ENCODE data around the gene TCERG1L. TPM values are rescaled to one million over a fixed set of nuclear protein-coding genes. Genes with fewer than 3 reads are reported as not detected.

The TCERG1L gene
- total and polyA plus RNA-seq, 9 of the 15 experiments (the other 6 are each of a cell fraction or from before 2014, with no cell fraction given) = not detected

GRCh38 chr10:131073469-131074035 is 238.0 kb downstream of the TCERG1L start:
- Histone ChIP-seq H3K27me3 (ENCODE audit: control insufficient read depth in 2 of 2, insufficient read depth in 2 of 2, low read length in 2 of 2) (peaks cover 0 to under 1% of the 10 kb centered on the region in 2 experiments; a peak in 1 of 5 replicates), H3K4me2 (ENCODE audit: insufficient read depth, low read length) (no peak overlapping the region), H3K9ac (ENCODE audit: insufficient read depth in 1 of 2, low read depth in 2 of 2, low read length in 2 of 2) (no peak overlapping the region), H3K36me3 (ENCODE audit: control insufficient read depth, insufficient read depth, low read length) (no peaks in the 10 kb centered on the region), H3K4me3 (no peak overlapping the region), H3K79me2 (ENCODE audit: control insufficient read depth, insufficient read depth, low read length) (no peaks in the 10 kb centered on the region), H2AFZ (ENCODE audit: low read depth, low read length) (no peak overlapping the region), H3K9me3 (replicated peaks; ENCODE audit: control insufficient read depth, insufficient read depth, low read depth, low read length) (no peaks in the 10 kb centered on the region; the same call in 1 of the 2 replicates), H4K20me1 (replicated peaks; ENCODE audit: control insufficient read depth, insufficient read depth, low read length) (no peaks in the 10 kb centered on the region), H3K4me1 (replicated peaks in 1 of 2; ENCODE audit: control insufficient read depth in 2 of 2, insufficient read depth in 2 of 2, low read length in 2 of 2) (no peaks in the 10 kb centered on the region), H3K9me1 (ENCODE audit: control insufficient read depth, insufficient read depth, low read length) (no peaks in the 10 kb centered on the region), H3K27ac (ENCODE audit: extremely low read depth, low read depth, low read length) (no peak overlapping the region)
- no TSS peak for BruUV-seq (replicated peaks)
- DNase-seq (ENCODE audit: extremely low read depth in 1 of 4, low spot score in 3 of 4) (no peak), FAIRE-seq (no peak), ATAC-seq (no peak)
- CTCF ChIA-PET (ENCODE audit: low intra/inter-chr PET ratio) = no interaction called here
- POLR2A ChIA-PET = no interaction called here
- TF ChIP-seq MYBL2 (IDR thresholded peaks at IDR 0.05; ENCODE audit: low read depth) (no peak), MYBL2 (CRISPR knock-in tag; IDR thresholded peaks at IDR 0.05; ENCODE audit: borderline replicate concordance) (no peak), TARDBP (IDR thresholded peaks at IDR 0.05) (no peak), ZNF384 (IDR thresholded peaks at IDR 0.05; ENCODE audit: low read depth, low read length) (no peak), CREM (IDR thresholded peaks at IDR 0.05; ENCODE audit: low read depth) (no peak), STAT5A (IDR thresholded peaks at IDR 0.05; ENCODE audit: borderline replicate concordance, low read length) (no peak), ZNF134 (CRISPR knock-in tag; conservative IDR thresholded peaks at IDR 0.05) (no peak), ZZZ3 (IDR thresholded peaks at IDR 0.05) (no peak), SETDB1 (IDR thresholded peaks at IDR 0.05; ENCODE audit: low read length) (no peak)
- TF ChIP-seq, protein P1, sequence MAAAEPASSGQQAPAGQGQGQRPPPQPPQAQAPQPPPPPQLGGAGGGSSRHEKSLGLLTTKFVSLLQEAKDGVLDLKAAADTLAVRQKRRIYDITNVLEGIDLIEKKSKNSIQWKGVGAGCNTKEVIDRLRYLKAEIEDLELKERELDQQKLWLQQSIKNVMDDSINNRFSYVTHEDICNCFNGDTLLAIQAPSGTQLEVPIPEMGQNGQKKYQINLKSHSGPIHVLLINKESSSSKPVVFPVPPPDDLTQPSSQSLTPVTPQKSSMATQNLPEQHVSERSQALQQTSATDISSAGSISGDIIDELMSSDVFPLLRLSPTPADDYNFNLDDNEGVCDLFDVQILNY (CRISPR knock-in tag; IDR thresholded peaks at IDR 0.05) = no peak
- TF ChIP-seq, protein P2, sequence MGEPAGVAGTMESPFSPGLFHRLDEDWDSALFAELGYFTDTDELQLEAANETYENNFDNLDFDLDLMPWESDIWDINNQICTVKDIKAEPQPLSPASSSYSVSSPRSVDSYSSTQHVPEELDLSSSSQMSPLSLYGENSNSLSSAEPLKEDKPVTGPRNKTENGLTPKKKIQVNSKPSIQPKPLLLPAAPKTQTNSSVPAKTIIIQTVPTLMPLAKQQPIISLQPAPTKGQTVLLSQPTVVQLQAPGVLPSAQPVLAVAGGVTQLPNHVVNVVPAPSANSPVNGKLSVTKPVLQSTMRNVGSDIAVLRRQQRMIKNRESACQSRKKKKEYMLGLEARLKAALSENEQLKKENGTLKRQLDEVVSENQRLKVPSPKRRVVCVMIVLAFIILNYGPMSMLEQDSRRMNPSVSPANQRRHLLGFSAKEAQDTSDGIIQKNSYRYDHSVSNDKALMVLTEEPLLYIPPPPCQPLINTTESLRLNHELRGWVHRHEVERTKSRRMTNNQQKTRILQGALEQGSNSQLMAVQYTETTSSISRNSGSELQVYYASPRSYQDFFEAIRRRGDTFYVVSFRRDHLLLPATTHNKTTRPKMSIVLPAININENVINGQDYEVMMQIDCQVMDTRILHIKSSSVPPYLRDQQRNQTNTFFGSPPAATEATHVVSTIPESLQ (CRISPR knock-in tag; IDR thresholded peaks at IDR 0.05) = no peak
- TF ChIP-seq, protein P3, sequence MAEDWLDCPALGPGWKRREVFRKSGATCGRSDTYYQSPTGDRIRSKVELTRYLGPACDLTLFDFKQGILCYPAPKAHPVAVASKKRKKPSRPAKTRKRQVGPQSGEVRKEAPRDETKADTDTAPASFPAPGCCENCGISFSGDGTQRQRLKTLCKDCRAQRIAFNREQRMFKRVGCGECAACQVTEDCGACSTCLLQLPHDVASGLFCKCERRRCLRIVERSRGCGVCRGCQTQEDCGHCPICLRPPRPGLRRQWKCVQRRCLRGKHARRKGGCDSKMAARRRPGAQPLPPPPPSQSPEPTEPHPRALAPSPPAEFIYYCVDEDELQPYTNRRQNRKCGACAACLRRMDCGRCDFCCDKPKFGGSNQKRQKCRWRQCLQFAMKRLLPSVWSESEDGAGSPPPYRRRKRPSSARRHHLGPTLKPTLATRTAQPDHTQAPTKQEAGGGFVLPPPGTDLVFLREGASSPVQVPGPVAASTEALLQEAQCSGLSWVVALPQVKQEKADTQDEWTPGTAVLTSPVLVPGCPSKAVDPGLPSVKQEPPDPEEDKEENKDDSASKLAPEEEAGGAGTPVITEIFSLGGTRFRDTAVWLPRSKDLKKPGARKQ (CRISPR knock-in tag; IDR thresholded peaks at IDR 0.05) = no peak
- TF ChIP-seq, protein P4, sequence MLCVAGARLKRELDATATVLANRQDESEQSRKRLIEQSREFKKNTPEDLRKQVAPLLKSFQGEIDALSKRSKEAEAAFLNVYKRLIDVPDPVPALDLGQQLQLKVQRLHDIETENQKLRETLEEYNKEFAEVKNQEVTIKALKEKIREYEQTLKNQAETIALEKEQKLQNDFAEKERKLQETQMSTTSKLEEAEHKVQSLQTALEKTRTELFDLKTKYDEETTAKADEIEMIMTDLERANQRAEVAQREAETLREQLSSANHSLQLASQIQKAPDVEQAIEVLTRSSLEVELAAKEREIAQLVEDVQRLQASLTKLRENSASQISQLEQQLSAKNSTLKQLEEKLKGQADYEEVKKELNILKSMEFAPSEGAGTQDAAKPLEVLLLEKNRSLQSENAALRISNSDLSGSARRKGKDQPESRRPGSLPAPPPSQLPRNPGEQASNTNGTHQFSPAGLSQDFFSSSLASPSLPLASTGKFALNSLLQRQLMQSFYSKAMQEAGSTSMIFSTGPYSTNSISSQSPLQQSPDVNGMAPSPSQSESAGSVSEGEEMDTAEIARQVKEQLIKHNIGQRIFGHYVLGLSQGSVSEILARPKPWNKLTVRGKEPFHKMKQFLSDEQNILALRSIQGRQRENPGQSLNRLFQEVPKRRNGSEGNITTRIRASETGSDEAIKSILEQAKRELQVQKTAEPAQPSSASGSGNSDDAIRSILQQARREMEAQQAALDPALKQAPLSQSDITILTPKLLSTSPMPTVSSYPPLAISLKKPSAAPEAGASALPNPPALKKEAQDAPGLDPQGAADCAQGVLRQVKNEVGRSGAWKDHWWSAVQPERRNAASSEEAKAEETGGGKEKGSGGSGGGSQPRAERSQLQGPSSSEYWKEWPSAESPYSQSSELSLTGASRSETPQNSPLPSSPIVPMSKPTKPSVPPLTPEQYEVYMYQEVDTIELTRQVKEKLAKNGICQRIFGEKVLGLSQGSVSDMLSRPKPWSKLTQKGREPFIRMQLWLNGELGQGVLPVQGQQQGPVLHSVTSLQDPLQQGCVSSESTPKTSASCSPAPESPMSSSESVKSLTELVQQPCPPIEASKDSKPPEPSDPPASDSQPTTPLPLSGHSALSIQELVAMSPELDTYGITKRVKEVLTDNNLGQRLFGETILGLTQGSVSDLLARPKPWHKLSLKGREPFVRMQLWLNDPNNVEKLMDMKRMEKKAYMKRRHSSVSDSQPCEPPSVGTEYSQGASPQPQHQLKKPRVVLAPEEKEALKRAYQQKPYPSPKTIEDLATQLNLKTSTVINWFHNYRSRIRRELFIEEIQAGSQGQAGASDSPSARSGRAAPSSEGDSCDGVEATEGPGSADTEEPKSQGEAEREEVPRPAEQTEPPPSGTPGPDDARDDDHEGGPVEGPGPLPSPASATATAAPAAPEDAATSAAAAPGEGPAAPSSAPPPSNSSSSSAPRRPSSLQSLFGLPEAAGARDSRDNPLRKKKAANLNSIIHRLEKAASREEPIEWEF (CRISPR knock-in tag; IDR thresholded peaks at IDR 0.05) = no peak
- WGBS (ENCODE audit: insufficient coverage, low coverage, missing lambda C conversion rate) = 2% methylated on average over 6 of the region's 11 CpGs
- in situ Hi-C loops (cut with MboI) = no loop called here
- intact Hi-C loops (cut with micrococcal nuclease) = no loop called here
